CD14-positive monocyte (primary cell): Measurements from ENCODE around the gene HSD17B3. TPM values are rescaled to one million over a fixed set of nuclear protein-coding genes. Genes with fewer than 3 reads are reported as not detected.

Experiments
- DNase-seq, 3 donors: peaks; one replicate each; pipeline ENCODE4 v3.0.0-alpha.2; 2011 to 2022
- H2AFZ ChIP-seq: 2 replicates; pipeline ENCODE4 v1.6.0; 2012; ENCODE audit warnings: mild to moderate bottlenecking, low read depth, low read length, inconsistent platforms; ENCODE audit not compliant: insufficient read depth, poor library complexity, severe bottlenecking
- H3K27ac ChIP-seq, 2 donors: 1 replicate in 1 of 2; 2 replicates in 1 of 2; pipeline ENCODE4 v1.5.1; 2012 to 2013; ENCODE audit warnings: low read length in 2 of 2, control low read depth in 1 of 2, inconsistent platforms in 1 of 2, low read depth in 1 of 2, mild to moderate bottlenecking in 1 of 2
- H3K27me3 ChIP-seq, 2 donors: one replicate each; pipeline versions ENCODE4 v1.6.0 to v1.6.1; 2011 to 2013; ENCODE audit warnings: low read length in 2 of 2; ENCODE audit not compliant: control insufficient read depth in 2 of 2, insufficient read depth in 2 of 2
- H3K36me3 ChIP-seq, 2 donors: replicated peaks in 1 of 2; 1 replicate in 1 of 2; 2 replicates in 1 of 2; pipeline versions ENCODE4 v1.5.1 to v1.6.1; 2012 to 2013; ENCODE audit warnings: low read length in 2 of 2, control low read depth in 1 of 2, inconsistent platforms in 1 of 2, mild to moderate bottlenecking in 1 of 2; ENCODE audit not compliant: insufficient read depth in 2 of 2, control insufficient read depth in 1 of 2
- H3K4me1 ChIP-seq, 2 donors: 1 replicate in 1 of 2; 2 replicates in 1 of 2; pipeline versions ENCODE4 v1.5.1 to v1.6.1; 2012 to 2013; ENCODE audit warnings: low read length in 2 of 2, control low read depth in 1 of 2, inconsistent platforms in 1 of 2, mild to moderate bottlenecking in 1 of 2, moderate library complexity in 1 of 2; ENCODE audit not compliant: insufficient read depth in 2 of 2, control insufficient read depth in 1 of 2
- H3K4me2 ChIP-seq: replicated peaks from 2 replicates; pipeline ENCODE3; 2012; ENCODE audit warnings: low read length, moderate library complexity, mild to moderate bottlenecking; ENCODE audit not compliant: poor library complexity, severe bottlenecking; ENCODE audit errors: extremely low read depth
- H3K4me3 ChIP-seq, 3 experiments: fragments of 200-600 bp in 1 of 3; sonication (generic) in 1 of 3; replicated peaks in 1 of 3; 1 replicate in 2 of 3; 2 replicates in 1 of 3; pipeline ENCODE4 v1.5.1; 2011 to 2013; ENCODE audit warnings: low read length in 3 of 3, mild to moderate bottlenecking in 3 of 3, control low read depth in 2 of 3, low read depth in 2 of 3, inconsistent platforms in 1 of 3, moderate library complexity in 1 of 3
- H3K79me2 ChIP-seq: 2 replicates; pipeline ENCODE4 v1.6.0; 2012; ENCODE audit warnings: mild to moderate bottlenecking, control low read depth, inconsistent platforms, low read length, moderate library complexity; ENCODE audit not compliant: insufficient read depth
- H3K9ac ChIP-seq: 2 replicates; pipeline ENCODE4 v1.6.0; 2017; ENCODE audit warnings: low read length, mild to moderate bottlenecking; ENCODE audit not compliant: insufficient read depth, poor library complexity, severe bottlenecking
- H3K9me3 ChIP-seq, 2 donors: replicated peaks in 1 of 2; 1 replicate in 1 of 2; 2 replicates in 1 of 2; pipeline versions ENCODE4 v1.5.1 to v1.6.1; 2012 to 2013; ENCODE audit warnings: low read length in 2 of 2, control low read depth in 1 of 2; ENCODE audit not compliant: control insufficient read depth in 1 of 2, insufficient read depth in 1 of 2
- H4K20me1 ChIP-seq: 2 replicates; pipeline ENCODE4 v1.6.0; 2012; ENCODE audit warnings: mild to moderate bottlenecking, low read length, control low read depth, moderate library complexity; ENCODE audit not compliant: insufficient read depth
- H3K27ac Mint-ChIP-seq, 7 donors: one replicate each; pipeline ENCODE4 v1.8.0; 2020; ENCODE audit warnings: mild to moderate bottlenecking in 7 of 7, mixed read lengths in 7 of 7, moderate library complexity in 6 of 7, inconsistent platforms in 2 of 7
- H3K27me3 Mint-ChIP-seq, 3 donors: one replicate each; pipeline ENCODE4 v1.8.0; 2021 to 2022; ENCODE audit warnings: low read depth in 3 of 3, mild to moderate bottlenecking in 3 of 3, mixed read lengths in 3 of 3, moderate library complexity in 3 of 3, inconsistent platforms in 1 of 3
- H3K36me3 Mint-ChIP-seq, 2 donors: one replicate each; pipeline ENCODE4 v1.8.0; 2020; ENCODE audit warnings: mixed read lengths in 2 of 2, inconsistent platforms in 1 of 2, mild to moderate bottlenecking in 1 of 2
- H3K4me1 Mint-ChIP-seq: one replicate; pipeline ENCODE4 v1.8.0; 2020; ENCODE audit warnings: mild to moderate bottlenecking, mixed read lengths
- H3K4me3 Mint-ChIP-seq, 2 donors: one replicate each; pipeline ENCODE4 v1.8.0; 2020; ENCODE audit warnings: mild to moderate bottlenecking in 2 of 2, mixed read lengths in 2 of 2, moderate library complexity in 1 of 2
- H3K9me3 Mint-ChIP-seq, 7 donors: one replicate each; pipeline ENCODE4 v1.8.0; 2020 to 2022; ENCODE audit warnings: mixed read lengths in 7 of 7, mild to moderate bottlenecking in 6 of 7, moderate library complexity in 6 of 7, inconsistent platforms in 2 of 7
- CTCF ChIP-seq: fragments of 200-600 bp; IDR thresholded peaks from one replicate; pipeline ENCODE4 v1.8.0; 2022; ENCODE audit warnings: antibody characterized with exemption, mild to moderate bottlenecking
- WGBS: methylation state at CpG from one replicate; pipeline ENCODE4 v1.1.5; 2013; ENCODE audit warnings: missing lambda C conversion rate; ENCODE audit not compliant: insufficient coverage; 5-methylcytosine and 5-hydroxymethylcytosine counted together
- intact Hi-C, 2 donors: fragments of 100-400 bp; cut with micrococcal nuclease; formaldehyde crosslinking; loops; one replicate each; pipeline versions ENCODE4 v1.15.0 to v1.15.1; 2023
- polyA plus RNA-seq, 3 donors: library from polyadenylated mRNA; depleted of rRNA in 1 of 3; unstranded in 2 of 3; stranded (reverse) in 1 of 3; fragments of 300-500 nt in 2 of 3; fragments of >200 nt in 1 of 3; fragmentation: Illumina TruSeq in 2 of 3; gene quantifications; 1 replicate in 2 of 3; 2 replicates in 1 of 3; pipeline ENCODE4 v1.2.3, GENCODE V29; 2012 to 2021

The HSD17B3 gene
- polyA plus RNA-seq, 3 donors, result 0.09 TPM; not detected in 2

- H3K4me3 ChIP-seq, result no peak overlapping the region
- no CpG with 5 or more reads among the region's 7 CpGs for WGBS
- no peaks in the 10 kb centered on the region for H3K9me3 ChIP-seq
- H4K20me1 ChIP-seq, result no peaks in the 10 kb centered on the region
- H3K36me3 ChIP-seq, result no peaks in the 10 kb centered on the region
- peaks cover 18 to 19% of the 10 kb centered on the region in 2 donors for H3K36me3 Mint-ChIP-seq
- no peaks in the 10 kb centered on the region for H3K27me3 ChIP-seq
- H3K4me1 ChIP-seq, result peaks cover 12% of the 10 kb centered on the region in 2 donors
- H3K4me3 Mint-ChIP-seq, result no peak overlapping the region
- no peak for TF ChIP-seq CTCF
- H3K27ac ChIP-seq, result no peak overlapping the region
- intact Hi-C loops, result no loop called here
- H3K4me2 ChIP-seq, result no peak overlapping the region
- H2AFZ ChIP-seq, result no peak overlapping the region
- no peak for DNase-seq
- H3K4me1 Mint-ChIP-seq, result peaks cover 16% of the 10 kb centered on the region
- H3K9me3 Mint-ChIP-seq, result peaks cover 0 to 3% (median 0%) of the 10 kb centered on the region in 7 donors
- H3K79me2 ChIP-seq, result no peaks in the 10 kb centered on the region
- peaks cover 0 to 2% (median 0%) of the 10 kb centered on the region in 3 donors for H3K27me3 Mint-ChIP-seq
- H3K27ac Mint-ChIP-seq, result no peak overlapping the region
- H3K9ac ChIP-seq, result no peak overlapping the region
Measured at GRCh38 chr9:96321515-96321914, 19.5 kb upstream of the HSD17B3 start.

- no peaks in the 10 kb centered on the region for H3K79me2 ChIP-seq
- H3K4me2 ChIP-seq, result no peak overlapping the region
- H3K27ac ChIP-seq, result no peak overlapping the region
- H3K4me1 ChIP-seq, result peaks cover 12% of the 10 kb centered on the region in 2 donors
- H3K9ac ChIP-seq, result no peak overlapping the region
- Mint-ChIP-seq H3K9me3 (peaks cover 0 to 3% (median 0%) of the 10 kb centered on the region in 7 donors), H3K27me3 (peaks cover 0 to 2% (median 0%) of the 10 kb centered on the region in 3 donors), H3K36me3 (peaks cover 18 to 19% of the 10 kb centered on the region in 2 donors), H3K4me3 (no peak overlapping the region), H3K4me1 (peaks cover 16% of the 10 kb centered on the region), H3K27ac (peak overlapping the region in 1 of 7 donors; percentile 7)
- H3K27me3 ChIP-seq, result no peaks in the 10 kb centered on the region
- TF ChIP-seq CTCF, result no peak
- no peak overlapping the region for H2AFZ ChIP-seq
- no peak overlapping the region for H3K4me3 ChIP-seq
- 90% methylated on average over 3 of the region's 8 CpGs for WGBS
- intact Hi-C loops, result no loop called here
- no peaks in the 10 kb centered on the region for H4K20me1 ChIP-seq
- H3K36me3 ChIP-seq, result no peaks in the 10 kb centered on the region
- H3K9me3 ChIP-seq, result no peaks in the 10 kb centered on the region
- no peak for DNase-seq
Measured at GRCh38 chr9:96320749-96321280, 18.8 kb upstream of the HSD17B3 start.
